ENCODE measurements around the gene LTB.

The LTB gene

GRCh38 chr6:31585491-31585890, 3.3 kb upstream of the LTB start:
- peak; percentile 85 for DNase-seq (ENCODE audit: low read depth)
- H3K4me3 ChIP-seq (ENCODE audit: low read depth, low read length), result peak overlapping the region; percentile 58
- TF ChIP-seq CTCF (IDR thresholded peaks at IDR 0.05; ENCODE audit: low read depth, low read length) (peak; percentile 65), POLR2A (IDR thresholded peaks at IDR 0.05; ENCODE audit: extremely low read depth, insufficient read length) (no peak), MYC (IDR thresholded peaks at IDR 0.05; ENCODE audit: low read depth, low read length) (no peak)
- TF ChIP-seq, protein P1, sequence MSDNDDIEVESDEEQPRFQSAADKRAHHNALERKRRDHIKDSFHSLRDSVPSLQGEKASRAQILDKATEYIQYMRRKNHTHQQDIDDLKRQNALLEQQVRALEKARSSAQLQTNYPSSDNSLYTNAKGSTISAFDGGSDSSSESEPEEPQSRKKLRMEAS (IDR thresholded peaks at IDR 0.05; ENCODE audit: low read depth, low read length), result no peak

- peak; percentile 54 for DNase-seq (ENCODE audit: low read depth)
- TF ChIP-seq POLR2A (IDR thresholded peaks at IDR 0.05; ENCODE audit: extremely low read depth, insufficient read length) (no peak), CTCF (IDR thresholded peaks at IDR 0.05; ENCODE audit: low read depth, low read length) (no peak), MYC (IDR thresholded peaks at IDR 0.05; ENCODE audit: low read depth, low read length) (no peak)
- TF ChIP-seq, protein P1 (IDR thresholded peaks at IDR 0.05; ENCODE audit: low read depth, low read length), result no peak
- H3K4me3 ChIP-seq (ENCODE audit: low read depth, low read length), result peak overlapping the region; percentile 92
Observed at GRCh38 chr6:31581434-31582229, 592 bp downstream of the LTB start.

GRCh38 chr6:31580807-31581433, 1.3 kb downstream of the LTB start:
- peak; percentile 93 for DNase-seq (ENCODE audit: low read depth)
- peak overlapping the region; percentile 92 for H3K4me3 ChIP-seq (ENCODE audit: low read depth, low read length)
- peak; percentile 92 for TF ChIP-seq CTCF (IDR thresholded peaks at IDR 0.05; ENCODE audit: low read depth, low read length)
- TF ChIP-seq POLR2A (IDR thresholded peaks at IDR 0.05; ENCODE audit: extremely low read depth, insufficient read length), result peak; percentile 41
- TF ChIP-seq, protein P1 (IDR thresholded peaks at IDR 0.05; ENCODE audit: low read depth, low read length), result peak; percentile 3; the same call in 1 of the 2 replicates
- TF ChIP-seq MYC (IDR thresholded peaks at IDR 0.05; ENCODE audit: low read depth, low read length), result no peak

DNA sequence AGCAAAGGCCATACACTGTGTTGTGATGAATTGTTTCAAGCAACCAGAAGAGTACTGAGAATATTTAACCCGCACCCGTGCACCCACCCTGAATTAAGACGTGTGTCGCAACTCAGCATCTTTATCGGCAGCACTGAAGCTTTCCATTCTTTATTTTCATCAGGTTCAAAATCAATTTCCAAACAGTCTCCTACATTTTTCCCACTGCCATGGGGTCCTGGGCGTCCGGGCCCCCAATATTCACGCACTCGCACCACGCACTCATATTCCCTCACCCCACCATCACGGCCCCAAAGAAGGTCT, 1.8 kb downstream of the LTB start:
- DNase-seq (ENCODE audit: low read depth), result no peak
- peak overlapping the region; percentile 92 for H3K4me3 ChIP-seq (ENCODE audit: low read depth, low read length)
- TF ChIP-seq CTCF (IDR thresholded peaks at IDR 0.05; ENCODE audit: low read depth, low read length), result no peak
- no peak for TF ChIP-seq MYC (IDR thresholded peaks at IDR 0.05; ENCODE audit: low read depth, low read length)
- TF ChIP-seq, protein P1 (IDR thresholded peaks at IDR 0.05; ENCODE audit: low read depth, low read length), result no peak

- TF ChIP-seq MYC (IDR thresholded peaks at IDR 0.05; ENCODE audit: low read depth, low read length) (no peak), POLR2A (IDR thresholded peaks at IDR 0.05; ENCODE audit: extremely low read depth, insufficient read length) (peak; percentile 11)
- peak; percentile 73 for DNase-seq (ENCODE audit: low read depth)
- H3K4me3 ChIP-seq (ENCODE audit: low read depth, low read length), result peak overlapping the region; percentile 98
Observed at GRCh38 chr6:31579546-31580437, 2.4 kb downstream of the LTB start.

- TF ChIP-seq MYC (IDR thresholded peaks at IDR 0.05; ENCODE audit: low read depth, low read length) (no peak), POLR2A (IDR thresholded peaks at IDR 0.05; ENCODE audit: extremely low read depth, insufficient read length) (no peak), CTCF (IDR thresholded peaks at IDR 0.05; ENCODE audit: low read depth, low read length) (no peak)
- TF ChIP-seq, protein P1 (IDR thresholded peaks at IDR 0.05; ENCODE audit: low read depth, low read length), result no peak
- peak; percentile 56 for DNase-seq (ENCODE audit: low read depth)
- H3K4me3 ChIP-seq (ENCODE audit: low read depth, low read length), result peak overlapping the region; percentile 98
Observed at GRCh38 chr6:31579119-31579505, 3.1 kb downstream of the LTB start.
